Gastroesophageal sphincter (tissue), 4 donors: ENCODE data around the gene LCE2D. TPM values are rescaled to one million over a fixed set of nuclear protein-coding genes. Genes with fewer than 3 reads are reported as not detected.
"Not testable (repeated sequence)": the region's sequence is repeated elsewhere in the genome, so short reads cannot be mapped to it uniquely, and the experiment has no call there.

Experiments
- ATAC-seq: fragments of 150-250 bp; one replicate; pipeline ENCODE4 v1.9.1; 2016; ENCODE audit warnings: mild to moderate bottlenecking, moderate library complexity
- H3K27ac ChIP-seq, 4 donors: fragments of 200-600 bp; sonication (generic) in 3 of 4; 1 replicate in 3 of 4; 2 replicates in 1 of 4; pipeline ENCODE4 v1.5.1; 2016 to 2019
- H3K27me3 ChIP-seq: fragments of 200-600 bp; sonication (generic); one replicate; pipeline ENCODE4 v1.5.1; 2019
- H3K36me3 ChIP-seq, 2 donors: fragments of 200-600 bp; sonication (generic); one replicate each; pipeline ENCODE4 v1.5.1; 2019; ENCODE audit warnings: control low read depth in 1 of 2
- H3K4me1 ChIP-seq, 3 donors: fragments of 200-600 bp; sonication (generic); 1 replicate in 2 of 3; 2 replicates in 1 of 3; pipeline ENCODE4 v1.5.1; 2016 to 2019; ENCODE audit warnings: control low read depth in 2 of 3
- H3K4me3 ChIP-seq, 2 donors: fragments of 200-600 bp; sonication (generic); one replicate each; pipeline ENCODE4 v1.5.1; 2019; ENCODE audit warnings: mild to moderate bottlenecking in 1 of 2, moderate library complexity in 1 of 2
- H3K9me3 ChIP-seq, 3 donors: fragments of 200-600 bp; sonication (generic); one replicate each; pipeline ENCODE4 v1.5.1; 2017 to 2019; ENCODE audit warnings: control low read depth in 2 of 3
- EP300 ChIP-seq: sonication (generic); formaldehyde crosslinking; IDR thresholded peaks from one replicate; pipeline ENCODE4 v1.6.1; 2017; ENCODE audit warnings: antibody characterized with exemption, mild to moderate bottlenecking
- POLR2A ChIP-seq, 2 donors: fragments of 450-650 bp; IDR thresholded peaks; one replicate each; pipeline ENCODE4 v1.6.1; 2017; ENCODE audit warnings: antibody characterized with exemption in 2 of 2, mild to moderate bottlenecking in 2 of 2, moderate library complexity in 1 of 2
- POLR2AphosphoS5 ChIP-seq: sonication (generic); formaldehyde crosslinking; IDR thresholded peaks from one replicate; pipeline ENCODE4 v1.6.1; 2017; ENCODE audit warnings: antibody characterized with exemption
- WGBS, 2 donors: methylation state at CpG; one replicate each; pipeline ENCODE4 v1.1.5; 2018; ENCODE audit warnings: low coverage in 1 of 2; 5-methylcytosine and 5-hydroxymethylcytosine counted together
- total RNA-seq, 4 donors: library from RNA; depleted of rRNA; stranded (reverse); fragments of >200 nt; gene quantifications; one replicate each; pipeline ENCODE4 v1.1.0, GENCODE V29; 2016
- TF ChIP-seq, protein P1 (sequence below), 4 experiments: fragments of 200-600 bp in 2 of 4; fragments of 450-650 bp in 2 of 4; sonication (generic) in 1 of 4; IDR thresholded peaks; one replicate each; pipeline ENCODE4 v1.5.1; 2017 to 2019; ENCODE audit warnings: antibody characterized with exemption in 4 of 4, mild to moderate bottlenecking in 2 of 4, moderate library complexity in 2 of 4

Gene LCE2D
- total RNA-seq, 4 donors from 2014 or later = not detected

DNA sequence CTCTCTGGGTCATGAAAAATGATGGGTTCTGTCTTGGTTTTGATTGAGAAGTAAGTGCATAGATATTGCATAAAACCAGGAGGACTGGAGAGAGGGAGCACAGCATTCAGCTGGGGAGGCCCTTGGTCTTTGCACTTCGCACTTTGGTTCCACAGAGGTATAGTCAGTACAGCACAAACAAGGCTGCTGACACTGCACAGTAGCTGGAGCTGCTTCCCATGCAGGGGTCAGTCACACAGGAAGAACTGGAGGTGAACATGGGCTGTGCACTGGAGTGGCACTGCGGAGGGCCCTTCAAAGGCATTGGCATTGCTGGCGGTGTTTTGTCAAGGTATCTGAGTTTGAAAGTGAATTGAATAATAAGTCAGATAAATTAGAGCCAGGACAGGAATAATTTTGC is 4.5 kb upstream of the LCE2D start:
- WGBS, 2 donors = 86 to 93% methylated on average over 2 to 3 of the region's 3 CpGs
- no peaks in the 10 kb centered on the region for H3K9me3 ChIP-seq
- H3K4me3 ChIP-seq = no peak overlapping the region
- TF ChIP-seq EP300 (no peak), POLR2A (IDR thresholded peaks at IDR 0.05) (no peak), POLR2AphosphoS5 (no peak)
- TF ChIP-seq, protein P1, sequence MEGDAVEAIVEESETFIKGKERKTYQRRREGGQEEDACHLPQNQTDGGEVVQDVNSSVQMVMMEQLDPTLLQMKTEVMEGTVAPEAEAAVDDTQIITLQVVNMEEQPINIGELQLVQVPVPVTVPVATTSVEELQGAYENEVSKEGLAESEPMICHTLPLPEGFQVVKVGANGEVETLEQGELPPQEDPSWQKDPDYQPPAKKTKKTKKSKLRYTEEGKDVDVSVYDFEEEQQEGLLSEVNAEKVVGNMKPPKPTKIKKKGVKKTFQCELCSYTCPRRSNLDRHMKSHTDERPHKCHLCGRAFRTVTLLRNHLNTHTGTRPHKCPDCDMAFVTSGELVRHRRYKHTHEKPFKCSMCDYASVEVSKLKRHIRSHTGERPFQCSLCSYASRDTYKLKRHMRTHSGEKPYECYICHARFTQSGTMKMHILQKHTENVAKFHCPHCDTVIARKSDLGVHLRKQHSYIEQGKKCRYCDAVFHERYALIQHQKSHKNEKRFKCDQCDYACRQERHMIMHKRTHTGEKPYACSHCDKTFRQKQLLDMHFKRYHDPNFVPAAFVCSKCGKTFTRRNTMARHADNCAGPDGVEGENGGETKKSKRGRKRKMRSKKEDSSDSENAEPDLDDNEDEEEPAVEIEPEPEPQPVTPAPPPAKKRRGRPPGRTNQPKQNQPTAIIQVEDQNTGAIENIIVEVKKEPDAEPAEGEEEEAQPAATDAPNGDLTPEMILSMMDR (IDR thresholded peaks at IDR 0.05) = no peak
- no peaks in the 10 kb centered on the region for H3K27me3 ChIP-seq
- no peak for ATAC-seq
- H3K4me1 ChIP-seq = no peaks in the 10 kb centered on the region
- no peak overlapping the region for H3K27ac ChIP-seq
- no peaks in the 10 kb centered on the region for H3K36me3 ChIP-seq

DNA sequence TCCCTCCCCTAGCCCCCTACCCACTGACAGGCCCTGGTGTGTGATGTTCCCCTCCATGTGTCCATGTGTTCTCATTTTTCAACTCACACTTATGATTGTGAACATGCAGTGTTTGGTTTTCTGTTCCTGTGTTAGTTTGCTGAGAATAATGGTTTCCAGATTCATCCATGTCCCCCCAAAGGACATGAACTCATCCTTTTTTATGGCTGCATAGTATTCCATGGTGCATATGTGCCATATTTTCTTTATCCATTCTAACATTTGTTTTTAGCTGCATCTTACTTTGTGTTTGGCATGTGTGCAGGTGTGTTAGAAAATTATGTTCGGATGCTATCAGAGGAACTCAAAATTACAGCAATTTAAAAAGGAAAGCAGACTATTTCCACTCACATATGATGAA is 3.0 kb downstream of the LCE2D start:
- not testable (repeated sequence) for H3K27me3 ChIP-seq, H3K27ac ChIP-seq, ATAC-seq, H3K36me3 ChIP-seq, H3K4me3 ChIP-seq, H3K4me1 ChIP-seq, H3K9me3 ChIP-seq
- WGBS, 2 donors = 88 to 100% methylated on average over 1 of the region's 1 CpG

DNA sequence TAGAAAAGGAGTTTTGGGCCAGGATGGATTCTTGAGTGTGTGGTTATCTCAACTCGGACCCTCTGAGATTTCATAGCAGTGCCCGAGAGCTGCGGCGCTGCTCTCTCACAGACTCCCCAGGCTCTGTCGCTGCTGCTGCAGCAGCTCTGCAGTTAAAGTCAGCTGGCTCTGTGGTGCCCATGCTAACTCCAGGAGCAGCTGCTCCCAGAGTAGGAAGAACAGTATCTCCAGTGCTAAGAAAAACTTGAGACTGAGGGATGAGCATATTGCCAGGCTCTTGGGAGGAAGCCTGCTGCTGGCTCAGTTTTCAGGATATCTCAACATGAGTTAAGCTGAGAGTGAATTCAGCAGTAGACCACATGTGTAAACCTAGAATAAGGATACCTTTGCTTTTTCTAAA is 4.5 kb downstream of the LCE2D start:
- H3K9me3 ChIP-seq = no peaks in the 10 kb centered on the region
- WGBS, 2 donors = 88 to 100% methylated on average over 1 to 4 of the region's 5 CpGs
- no peak for TF ChIP-seq POLR2A (IDR thresholded peaks at IDR 0.05)
- H3K27me3 ChIP-seq = no peaks in the 10 kb centered on the region
- H3K27ac ChIP-seq = no peak overlapping the region
- no peak for ATAC-seq
- no peaks in the 10 kb centered on the region for H3K36me3 ChIP-seq
- H3K4me3 ChIP-seq = no peak overlapping the region
- no peaks in the 10 kb centered on the region for H3K4me1 ChIP-seq

DNA sequence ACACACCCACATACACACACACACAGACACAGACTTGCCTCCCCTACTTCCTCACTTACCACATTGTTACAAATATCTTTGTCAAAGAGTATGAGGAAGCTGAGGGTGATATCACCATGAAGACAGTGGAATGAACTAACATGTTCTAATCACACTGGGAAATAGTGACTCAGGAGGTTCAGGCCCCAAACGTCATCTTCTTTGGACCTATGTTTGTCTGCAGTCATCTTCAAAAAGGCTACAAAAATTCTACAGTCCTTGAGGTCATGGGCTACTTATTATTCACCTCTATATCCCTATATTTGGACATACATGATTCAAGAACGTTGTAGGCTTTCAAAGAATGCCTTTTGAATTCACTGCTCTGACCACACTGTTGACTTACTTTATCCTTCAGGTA is 9.8 kb downstream of the LCE2D start:
- H3K27me3 ChIP-seq = no peaks in the 10 kb centered on the region
- H3K27ac ChIP-seq = no peak overlapping the region
- no peak for TF ChIP-seq EP300
- no peak for TF ChIP-seq POLR2A (IDR thresholded peaks at IDR 0.05)
- no peak for TF ChIP-seq POLR2AphosphoS5
- TF ChIP-seq, protein P1 (IDR thresholded peaks at IDR 0.05) = no peak
- no peaks in the 10 kb centered on the region for H3K36me3 ChIP-seq
- no peak overlapping the region for H3K4me3 ChIP-seq
- no peak for ATAC-seq
- H3K9me3 ChIP-seq = no peaks in the 10 kb centered on the region
- no peaks in the 10 kb centered on the region for H3K4me1 ChIP-seq
- 50 to 68% methylated on average over 2 of the region's 2 CpGs for WGBS, 2 donors

DNA sequence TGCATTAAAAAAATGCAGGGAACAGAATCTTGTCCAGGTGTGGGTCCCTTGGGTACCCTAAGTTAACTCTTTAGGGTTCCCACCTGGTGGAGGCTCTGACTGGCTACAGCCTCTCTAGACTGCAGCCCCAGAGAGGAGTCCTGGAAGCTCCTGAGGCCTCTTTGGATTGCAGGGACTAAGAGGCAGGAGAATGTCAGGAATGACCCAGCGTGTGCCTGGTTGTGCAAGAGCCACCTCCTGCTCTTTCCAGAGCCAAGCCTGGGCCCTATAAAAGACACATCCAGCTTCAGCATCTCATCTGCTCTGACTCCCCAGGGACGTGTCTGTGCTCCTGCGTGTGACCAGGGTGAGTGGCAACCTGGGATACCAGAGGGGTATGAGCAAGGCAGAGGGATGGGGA is 11.8 kb downstream of the LCE2D start, which contains the start of gene LCE2C:
Gene LCE2C, plus strand, starts transcription at position 297 of the 400 bp plus-strand sequence. CDS start 737 bp downstream, outside the sequence.
- no CpG with 5 or more reads among the region's 3 CpGs for WGBS, 2 donors
- not testable (repeated sequence) for H3K27ac ChIP-seq, ATAC-seq, H3K4me3 ChIP-seq, H3K36me3 ChIP-seq, H3K27me3 ChIP-seq, H3K4me1 ChIP-seq, H3K9me3 ChIP-seq

DNA sequence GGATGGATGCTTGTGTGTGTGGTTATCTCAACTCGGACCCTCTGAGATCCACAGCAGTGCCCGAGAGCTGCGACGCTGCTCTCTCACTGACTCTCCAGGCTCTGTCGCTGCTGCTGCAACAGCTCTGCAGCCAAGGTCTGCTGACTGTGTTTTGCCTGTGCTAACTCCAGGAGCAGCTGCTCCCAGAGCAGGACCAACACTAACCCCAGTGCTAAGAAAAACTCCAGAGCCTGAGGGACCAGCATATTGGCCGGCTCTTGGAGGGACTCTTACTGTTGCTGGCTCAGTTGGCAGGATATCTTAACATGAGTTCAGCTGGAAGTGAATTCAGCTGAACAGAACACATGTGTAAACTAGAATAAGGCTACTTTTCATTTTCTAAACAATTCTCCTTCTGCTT is 16.3 kb downstream of the LCE2D start:
- no peaks in the 10 kb centered on the region for H3K4me1 ChIP-seq
- H3K27ac ChIP-seq = no peak overlapping the region
- no peak for ATAC-seq
- H3K36me3 ChIP-seq = no peaks in the 10 kb centered on the region
- WGBS, 2 donors = 70% methylated on average over 2 of the region's 6 CpGs; no CpG with 5 or more reads in 1 of the 2 donors
- no peaks in the 10 kb centered on the region for H3K9me3 ChIP-seq
- H3K27me3 ChIP-seq = no peaks in the 10 kb centered on the region
- H3K4me3 ChIP-seq = no peak overlapping the region
- TF ChIP-seq POLR2AphosphoS5 = no peak
- TF ChIP-seq, protein P1 (IDR thresholded peaks at IDR 0.05) = no peak
- no peak for TF ChIP-seq EP300
- no peak for TF ChIP-seq POLR2A (IDR thresholded peaks at IDR 0.05)

DNA sequence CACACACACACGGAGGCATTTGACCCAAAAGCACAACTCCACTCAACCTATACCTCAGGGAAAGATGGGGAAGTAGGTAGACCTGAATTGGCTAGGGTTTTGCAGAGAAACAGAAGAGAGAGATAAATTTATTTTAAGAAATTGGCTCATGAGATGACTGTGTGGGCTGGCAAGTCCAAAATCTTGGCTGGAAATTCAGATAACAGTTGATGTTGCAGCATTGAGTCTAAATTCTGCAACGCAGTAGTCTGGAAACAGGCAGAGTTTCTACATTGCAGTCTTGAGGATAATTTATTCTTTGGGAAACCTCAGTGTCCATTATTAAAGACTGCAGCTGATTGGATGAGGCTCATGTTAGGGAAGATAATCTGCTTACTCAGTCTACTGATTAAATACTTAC is 18.4 kb downstream of the LCE2D start:
- TF ChIP-seq POLR2AphosphoS5 = no peak
- TF ChIP-seq, protein P1 (IDR thresholded peaks at IDR 0.05) = no peak
- TF ChIP-seq EP300 = no peak
- TF ChIP-seq POLR2A (IDR thresholded peaks at IDR 0.05) = no peak
- ATAC-seq = no peak
- WGBS, 2 donors = 44 to 59% methylated on average over 2 of the region's 2 CpGs

More for the DNA sequence above, 18.4 kb downstream of the LCE2D start:
- Histone ChIP-seq H3K36me3 (no peaks in the 10 kb centered on the region), H3K4me1 (no peaks in the 10 kb centered on the region), H3K9me3 (no peaks in the 10 kb centered on the region), H3K4me3 (no peak overlapping the region), H3K27ac (no peak overlapping the region), H3K27me3 (no peaks in the 10 kb centered on the region)
